GM12878 (cell line): ENCODE data around the gene NELL1. TPM values are rescaled to one million over a fixed set of nuclear protein-coding genes. Genes with fewer than 3 reads are reported as not detected.

Experiments used
- ATAC-seq: fragments of 200-7000 bp; cut with Tn5 transposase; 3 replicates; pipeline ENCODE4 v1.9.1; 2020; ENCODE audit warnings: mild to moderate bottlenecking, moderate library complexity
- BruUV-seq: library from RNA; stranded (reverse); fragments of 400-500 nt; replicated peaks from 2 replicates; lab custom pipeline; 2021; lab: Mats Ljungman, UMichigan
- CTCF ChIA-PET: fragments of 300-600 bp; sonication (Branson Sonifier 250); formaldehyde crosslinking; extraction: SDS; loops from one replicate; lab custom pipeline; 2021; ENCODE audit warnings: inconsistent platforms; lab: Yijun Ruan, JAX
- POLR2A ChIA-PET: fragments of 350-600 bp; formaldehyde crosslinking; extraction: SDS; loops from one replicate; lab custom pipeline; 2021; ENCODE audit warnings: inconsistent platforms; lab: Charles Lee
- RAD21 ChIA-PET: fragments of 300-600 bp; sonication (Branson Sonifier 250); formaldehyde crosslinking; loops from one replicate; lab custom pipeline; 2023; ENCODE audit warnings: antibody characterized with exemption; ENCODE audit not compliant: unreplicated experiment; lab: Charles Lee
- SMC1A ChIA-PET: fragments of 300-600 bp; sonication (Branson Sonifier 250); formaldehyde crosslinking; loops from one replicate; lab custom pipeline; 2023; ENCODE audit not compliant: unreplicated experiment, uncharacterized antibody; lab: Charles Lee
- DNase-seq: peaks from one replicate; pipeline ENCODE4 v3.0.0-alpha.2; 2011; ENCODE audit warnings: low read depth, low spot score
- FAIRE-seq: peaks from 3 replicates; lab custom pipeline; 2011; peaks lifted over from hg19 to GRCh38; lab: Jason Lieb, UNC
- H2AFZ ChIP-seq: 2 replicates; pipeline ENCODE4 v1.6.0; 2011; ENCODE audit warnings: low read depth, low read length, control low read depth; ENCODE audit not compliant: control insufficient read depth
- H3K27ac ChIP-seq: 2 replicates; pipeline ENCODE4 v1.5.1; 2011; ENCODE audit warnings: control low read depth; ENCODE audit not compliant: control insufficient read depth, insufficient read depth
- H3K27me3 ChIP-seq, 2 experiments: replicated peaks in 1 of 2; 2 replicates each; pipeline versions ENCODE4 v1.6.0 to v1.6.1; 2011; ENCODE audit warnings: low read length in 1 of 2; ENCODE audit not compliant: control insufficient read depth in 2 of 2, insufficient read depth in 2 of 2
- H3K36me3 ChIP-seq, 2 experiments: 2 replicates each; pipeline ENCODE4 v1.5.1; 2011; ENCODE audit warnings: low read length in 1 of 2; ENCODE audit not compliant: control insufficient read depth in 2 of 2, insufficient read depth in 2 of 2
- H3K4me1 ChIP-seq: 2 replicates; pipeline ENCODE4 v1.6.1; 2011; ENCODE audit warnings: mild to moderate bottlenecking, low read length, moderate library complexity, mixed read lengths; ENCODE audit not compliant: control insufficient read depth, insufficient read depth
- H3K4me2 ChIP-seq: 2 replicates; pipeline ENCODE4 v1.6.0; 2011; ENCODE audit warnings: control low read depth; ENCODE audit not compliant: control insufficient read depth, insufficient read depth
- H3K4me3 ChIP-seq: fragments of 200-600 bp; sonication (generic); 2 replicates; pipeline ENCODE4 v1.5.1; 2016
- H3K79me2 ChIP-seq: 2 replicates; pipeline ENCODE4 v1.6.0; 2011; ENCODE audit warnings: low read length; ENCODE audit not compliant: control insufficient read depth, insufficient read depth
- H3K9ac ChIP-seq: 2 replicates; pipeline ENCODE4 v1.8.0; 2011; ENCODE audit warnings: low read length, control low read depth, mixed read lengths; ENCODE audit not compliant: control insufficient read depth, insufficient read depth
- H3K9me3 ChIP-seq: replicated peaks from 3 replicates; pipeline ENCODE4 v1.5.1; 2011; ENCODE audit warnings: mild to moderate bottlenecking, low read length; ENCODE audit not compliant: control insufficient read depth, insufficient read depth
- H4K20me1 ChIP-seq: 2 replicates; pipeline ENCODE4 v1.6.0; 2011; ENCODE audit not compliant: control insufficient read depth, insufficient read depth
- KLF5 ChIP-seq: fragments of 450-650 bp; IDR thresholded peaks from 2 replicates; pipeline ENCODE4 v1.6.1; 2014; ENCODE audit warnings: mild to moderate bottlenecking; ENCODE audit not compliant: partially characterized antibody
- NBN ChIP-seq: fragments of 450-650 bp; IDR thresholded peaks from 2 replicates; pipeline ENCODE4 v1.6.1; 2016
- NR2F1 ChIP-seq: fragments of 450-650 bp; conservative IDR thresholded peaks from 2 replicates; pipeline ENCODE4 v1.6.1; 2017; ENCODE audit warnings: mild to moderate bottlenecking
- POLR2A ChIP-seq: IDR thresholded peaks from 2 replicates; pipeline ENCODE4 v1.6.1; 2011; ENCODE audit warnings: low read depth, mild to moderate bottlenecking, low read length
- RAD51 ChIP-seq: fragments of 450-650 bp; IDR thresholded peaks from 2 replicates; pipeline ENCODE4 v1.6.1; 2016; ENCODE audit warnings: moderate library complexity, mild to moderate bottlenecking, inconsistent platforms
- RB1 ChIP-seq: fragments of 450-650 bp; formaldehyde crosslinking; IDR thresholded peaks from 2 replicates; pipeline ENCODE4 v1.6.1; 2017; ENCODE audit warnings: mild to moderate bottlenecking, borderline replicate concordance
- RBBP5 ChIP-seq: fragments of 200-600 bp; sonication (generic); conservative IDR thresholded peaks from 2 replicates; pipeline ENCODE4 v1.6.1; 2016
- RUNX3 ChIP-seq: IDR thresholded peaks from 2 replicates; pipeline ENCODE4 v1.6.1; 2012; ENCODE audit warnings: low read length, inconsistent platforms
- SIN3A ChIP-seq: IDR thresholded peaks from 2 replicates; pipeline ENCODE4 v1.6.1; 2012; ENCODE audit warnings: low read depth, low read length, improper control_type of control experiment
- STAT3 ChIP-seq: IDR thresholded peaks from 2 replicates; pipeline ENCODE4 v1.6.1; 2011; ENCODE audit warnings: low read depth, low read length, improper control_type of control experiment
- SUPT20H ChIP-seq: IDR thresholded peaks from 2 replicates; pipeline ENCODE4 v1.6.1; 2011; ENCODE audit warnings: low read depth, mild to moderate bottlenecking, low read length, moderate library complexity, borderline replicate concordance; ENCODE audit not compliant: control insufficient read depth
- TARDBP ChIP-seq: IDR thresholded peaks from 2 replicates; pipeline ENCODE4 v1.6.1; 2016; ENCODE audit warnings: borderline replicate concordance
- WRNIP1 ChIP-seq: IDR thresholded peaks from 2 replicates; pipeline ENCODE4 v1.6.1; 2011; ENCODE audit warnings: low read depth, low read length, improper control_type of control experiment, borderline replicate concordance
- WGBS: methylation state at CpG from one replicate; pipeline ENCODE4 v1.1.6; 2016; ENCODE audit warnings: low lambda C conversion rate; ENCODE audit not compliant: insufficient replicate concordance, insufficient coverage; ENCODE audit errors: missing lambda C conversion rate; 5-methylcytosine and 5-hydroxymethylcytosine counted together
- in situ Hi-C: fragments of 300-500 bp; cut with MboI; formaldehyde crosslinking; loops from 9 replicates; pipeline ENCODE4 v1.14.3; 2018; ENCODE audit warnings: mixed read lengths
- intact Hi-C: fragments of 100-400 bp; cut with micrococcal nuclease; formaldehyde crosslinking; loops from one replicate; pipeline ENCODE4 v1.14.2; 2022; ENCODE audit not compliant: unreplicated experiment
- polyA plus RNA-seq, 11 experiments: library from polyadenylated mRNA; depleted of rRNA in 4 of 11; unstranded in 6 of 11; stranded (reverse) in 5 of 11; fragments of >200 nt; fragmentation: Nextera tagmentation in 4 of 11; fragmentation: Illumina TruSeq in 1 of 11; extraction: Ambion mirVana in 4 of 11; extraction: Trizol in 1 of 11; gene quantifications; 1 replicate in 1 of 11; 2 replicates in 10 of 11; pipeline versions ENCODE4 v1.2.1 to v1.2.3, GENCODE V29; 2011 to 2016; ENCODE audit warnings: inconsistent platforms in 2 of 11, missing spikeins in 2 of 11, low read depth in 1 of 11
- total RNA-seq, 4 experiments: library from RNA; depleted of rRNA in 3 of 4; stranded (reverse); fragments of >200 nt in 3 of 4; fragmentation: Illumina TruSeq in 1 of 4; extraction: Trizol in 1 of 4; gene quantifications; 2 replicates each; pipeline versions ENCODE4 v1.2.1 to v1.2.3, GENCODE V29; 2013 to 2021
- TF ChIP-seq, protein P1 (sequence below): IDR thresholded peaks from 2 replicates; pipeline ENCODE4 v1.6.1; 2011; ENCODE audit warnings: borderline replicate concordance, low read depth, mild to moderate bottlenecking, moderate library complexity, low read length; ENCODE audit not compliant: insufficient read depth, poor library complexity, severe bottlenecking
- TF ChIP-seq, protein P2 (sequence below): IDR thresholded peaks from 2 replicates; pipeline ENCODE4 v1.6.1; 2012; ENCODE audit warnings: low read depth, low read length, improper control_type of control experiment

Gene NELL1
- total and polyA plus RNA-seq, 10 of the 15 experiments (the other 5 are each of a cell fraction or from before 2014, with no cell fraction given): 0.02 to 0.12 TPM; not detected in 8

DNA sequence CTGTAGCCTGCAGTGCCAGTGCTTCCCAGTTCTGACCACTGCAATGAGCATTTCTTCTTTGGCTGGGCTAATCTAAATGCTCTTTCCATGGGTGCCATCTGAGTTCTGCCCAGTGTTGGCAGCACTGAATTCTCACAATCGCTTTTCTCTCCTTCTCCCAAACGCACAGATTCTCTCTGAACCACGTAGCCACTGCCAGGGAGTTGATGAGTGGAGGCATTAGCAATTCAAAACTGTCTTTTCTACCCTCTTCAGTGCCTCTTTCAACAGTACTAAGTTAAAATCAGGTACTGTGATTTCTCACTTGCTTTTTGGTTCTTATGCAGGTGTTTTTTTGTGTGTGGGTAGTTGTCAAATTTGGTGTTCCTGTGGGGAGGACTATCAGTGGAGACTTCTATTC, 778.5 kb downstream of the NELL1 start:
- Histone ChIP-seq H4K20me1 (no peaks in the 10 kb centered on the region), H3K4me2 (no peak overlapping the region), H3K9ac (no peak overlapping the region), H3K36me3 (no peaks in the 10 kb centered on the region), H2AFZ (no peak overlapping the region), H3K9me3 (no peaks in the 10 kb centered on the region), H3K27me3 (no peaks in the 10 kb centered on the region), H3K4me3 (no peak overlapping the region), H3K27ac (no peak overlapping the region), H3K4me1 (no peaks in the 10 kb centered on the region), H3K79me2 (no peaks in the 10 kb centered on the region)
- no peak for TF ChIP-seq RBBP5
- TF ChIP-seq RB1: no peak
- TF ChIP-seq, protein P1, sequence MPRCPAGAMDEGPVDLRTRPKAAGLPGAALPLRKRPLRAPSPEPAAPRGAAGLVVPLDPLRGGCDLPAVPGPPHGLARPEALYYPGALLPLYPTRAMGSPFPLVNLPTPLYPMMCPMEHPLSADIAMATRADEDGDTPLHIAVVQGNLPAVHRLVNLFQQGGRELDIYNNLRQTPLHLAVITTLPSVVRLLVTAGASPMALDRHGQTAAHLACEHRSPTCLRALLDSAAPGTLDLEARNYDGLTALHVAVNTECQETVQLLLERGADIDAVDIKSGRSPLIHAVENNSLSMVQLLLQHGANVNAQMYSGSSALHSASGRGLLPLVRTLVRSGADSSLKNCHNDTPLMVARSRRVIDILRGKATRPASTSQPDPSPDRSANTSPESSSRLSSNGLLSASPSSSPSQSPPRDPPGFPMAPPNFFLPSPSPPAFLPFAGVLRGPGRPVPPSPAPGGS: no peak
- TF ChIP-seq SUPT20H: no peak
- TF ChIP-seq TARDBP: no peak
- no peak for TF ChIP-seq POLR2A
- TF ChIP-seq RAD51: no peak
- BruUV-seq: no TSS peak
- no peak for ATAC-seq
- intact Hi-C loops: no loop called here
- FAIRE-seq: no peak
- CTCF ChIA-PET: no interaction called here
- in situ Hi-C loops: no loop called here
- SMC1A ChIA-PET: interaction anchor here (1.0 kb wide), 1 partner anchor 17 kb away, joined by 3 read pairs; no protein-coding TSS in a partner anchor
- POLR2A ChIA-PET: no interaction called here
- RAD21 ChIA-PET: interaction anchor here (0.9 to 1.5 kb wide), 2 partner anchors 17 to 64 kb away, joined by 3 to 4 read pairs; no protein-coding TSS in a partner anchor
- WGBS: 0% methylated on average over 3 of the region's 3 CpGs
- DNase-seq: no peak

GRCh38 chr11:21456186-21456585, 786.8 kb downstream of the NELL1 start:
- FAIRE-seq (no peak), ATAC-seq (peak; percentile 30; the same call in 1 of the 3 replicates), DNase-seq (no peak)
- Histone ChIP-seq H3K9me3 (no peaks in the 10 kb centered on the region), H3K27ac (no peak overlapping the region), H3K9ac (no peak overlapping the region), H2AFZ (no peak overlapping the region), H3K4me3 (no peak overlapping the region), H4K20me1 (no peaks in the 10 kb centered on the region), H3K79me2 (no peaks in the 10 kb centered on the region), H3K27me3 (no peaks in the 10 kb centered on the region), H3K36me3 (no peaks in the 10 kb centered on the region), H3K4me2 (no peak overlapping the region), H3K4me1 (no peaks in the 10 kb centered on the region)
- in situ Hi-C loops (no loop called here), intact Hi-C loops (no loop called here)
- SMC1A ChIA-PET: no interaction called here
- 0% methylated on average over 1 of the region's 1 CpG for WGBS
- POLR2A ChIA-PET: no interaction called here
- CTCF ChIA-PET: no interaction called here
- no TSS peak for BruUV-seq
- RAD21 ChIA-PET: no interaction called here
- no peak for TF ChIP-seq RUNX3
- TF ChIP-seq WRNIP1: no peak
- TF ChIP-seq, protein P1: no peak
- TF ChIP-seq NBN: no peak
- TF ChIP-seq NR2F1: no peak
- TF ChIP-seq, protein P2, sequence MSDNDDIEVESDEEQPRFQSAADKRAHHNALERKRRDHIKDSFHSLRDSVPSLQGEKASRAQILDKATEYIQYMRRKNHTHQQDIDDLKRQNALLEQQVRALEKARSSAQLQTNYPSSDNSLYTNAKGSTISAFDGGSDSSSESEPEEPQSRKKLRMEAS: no peak
- no peak for TF ChIP-seq STAT3
- TF ChIP-seq SIN3A: no peak
- no peak for TF ChIP-seq KLF5
